ENCODE results near the gene IQGAP1.

Gene IQGAP1

GRCh38 chr15:90481023-90481422 lies 93.0 kb downstream of the IQGAP1 start:
- ChIA-PET POLR2A (interaction anchor here (1.4 to 1.8 kb wide), 2 partner anchors 129 to 161 kb away, joined by 6 to 10 read pairs; partner anchors contain the start of gene ZNF774), CTCF (interaction anchor here (0.6 to 2.8 kb wide), 11 partner anchors 61 to 452 kb away, joined by 3 to 54 read pairs (median 5); no protein-coding TSS in a partner anchor)
- TF ChIP-seq ELF4 (IDR thresholded peaks at IDR 0.05) (no peak), FOXM1 (IDR thresholded peaks at IDR 0.05; ENCODE audit: borderline replicate concordance) (no peak), CTBP1 (IDR thresholded peaks at IDR 0.05; ENCODE audit: borderline replicate concordance) (no peak), LEF1 (IDR thresholded peaks at IDR 0.05; ENCODE audit: borderline replicate concordance) (no peak), L3MBTL2 (conservative IDR thresholded peaks at IDR 0.05) (no peak), PKNOX1 (IDR thresholded peaks at IDR 0.05) (no peak), SUZ12 (IDR thresholded peaks at IDR 0.05) (no peak), FOXA1 (IDR thresholded peaks at IDR 0.05) (no peak), ARNT (IDR thresholded peaks at IDR 0.05) (no peak)
- no peak for DNase-seq (ENCODE audit: extremely low spot score)

- TF ChIP-seq CTBP1 (IDR thresholded peaks at IDR 0.05; ENCODE audit: borderline replicate concordance) (no peak), TARDBP (IDR thresholded peaks at IDR 0.05) (no peak), L3MBTL2 (conservative IDR thresholded peaks at IDR 0.05) (no peak), SP1 (IDR thresholded peaks at IDR 0.05) (no peak), ELF4 (IDR thresholded peaks at IDR 0.05) (no peak), ZNF384 (IDR thresholded peaks at IDR 0.05) (peak; percentile 22; the same call in 1 of the 2 replicates), FOXM1 (IDR thresholded peaks at IDR 0.05; ENCODE audit: borderline replicate concordance) (no peak), SUZ12 (IDR thresholded peaks at IDR 0.05) (no peak), LEF1 (IDR thresholded peaks at IDR 0.05; ENCODE audit: borderline replicate concordance) (no peak), PKNOX1 (IDR thresholded peaks at IDR 0.05) (0 out of 2 replicates have a peak, but pooled peaks have one; percentile 8), NFRKB (IDR thresholded peaks at IDR 0.05) (no peak), HDGF (IDR thresholded peaks at IDR 0.05; ENCODE audit: borderline replicate concordance) (no peak), FOXA1 (IDR thresholded peaks at IDR 0.05) (no peak), ARNT (IDR thresholded peaks at IDR 0.05) (no peak), FOXK2 (IDR thresholded peaks at IDR 0.05) (no peak)
- ChIA-PET POLR2A (interaction anchor here (0.6 to 1.8 kb wide), 4 partner anchors 12 to 162 kb away, joined by 3 to 10 read pairs (median 3); partner anchors contain the start of gene IQGAP1), CTCF (interaction anchor here (0.6 to 2.8 kb wide), 18 partner anchors 15 to 342 kb away, joined by 3 to 54 read pairs (median 4); partner anchors contain the start of gene IQGAP1)
- peak; percentile 62 for DNase-seq (ENCODE audit: extremely low spot score)
These were observed 94.3 kb downstream of the IQGAP1 start for GRCh38 chr15:90482124-90483011.

- CTCF ChIA-PET, result interaction anchor here (0.7 to 2.8 kb wide), 8 partner anchors 48 to 343 kb away, joined by 3 to 54 read pairs (median 4); no protein-coding TSS in a partner anchor
- POLR2A ChIA-PET, result interaction anchor here (0.7 kb wide), 1 partner anchor 12 kb away, joined by 3 read pairs; no protein-coding TSS in a partner anchor
- no peak for TF ChIP-seq FOXM1 (IDR thresholded peaks at IDR 0.05; ENCODE audit: borderline replicate concordance)
- TF ChIP-seq ELF4 (IDR thresholded peaks at IDR 0.05), result no peak
- TF ChIP-seq HDGF (IDR thresholded peaks at IDR 0.05; ENCODE audit: borderline replicate concordance), result no peak
- TF ChIP-seq FOXA1 (IDR thresholded peaks at IDR 0.05), result no peak
- no peak for TF ChIP-seq L3MBTL2 (conservative IDR thresholded peaks at IDR 0.05)
- TF ChIP-seq CTBP1 (IDR thresholded peaks at IDR 0.05; ENCODE audit: borderline replicate concordance), result no peak
- TF ChIP-seq NFRKB (IDR thresholded peaks at IDR 0.05), result no peak
- TF ChIP-seq LEF1 (IDR thresholded peaks at IDR 0.05; ENCODE audit: borderline replicate concordance), result no peak
- DNase-seq (ENCODE audit: extremely low spot score), result no peak
These were observed 94.9 kb downstream of the IQGAP1 start for GRCh38 chr15:90483012-90483307.

GRCh38 chr15:90483637-90484036 lies 95.6 kb downstream of the IQGAP1 start:
- CTCF ChIA-PET, result interaction anchor here (1.4 to 1.6 kb wide), 2 partner anchors 163 to 190 kb away, joined by 3 to 7 read pairs; no protein-coding TSS in a partner anchor
- TF ChIP-seq SP1 (IDR thresholded peaks at IDR 0.05) (no peak), FOXA1 (IDR thresholded peaks at IDR 0.05) (no peak), PKNOX1 (IDR thresholded peaks at IDR 0.05) (no peak), CTBP1 (IDR thresholded peaks at IDR 0.05; ENCODE audit: borderline replicate concordance) (no peak), FOXM1 (IDR thresholded peaks at IDR 0.05; ENCODE audit: borderline replicate concordance) (no peak)
- POLR2A ChIA-PET, result no interaction called here
- no peak for DNase-seq (ENCODE audit: extremely low spot score)

- DNase-seq (ENCODE audit: extremely low spot score), result no peak
- CTCF ChIA-PET, result no interaction called here
- POLR2A ChIA-PET, result no interaction called here
- no peak for TF ChIP-seq PKNOX1 (IDR thresholded peaks at IDR 0.05)
- no peak for TF ChIP-seq L3MBTL2 (conservative IDR thresholded peaks at IDR 0.05)
- no peak for TF ChIP-seq ELF4 (IDR thresholded peaks at IDR 0.05)
- TF ChIP-seq FOXA1 (IDR thresholded peaks at IDR 0.05), result no peak
These were observed 99.1 kb downstream of the IQGAP1 start for GRCh38 chr15:90487186-90487585.

GRCh38 chr15:90489514-90489913 lies 101.5 kb downstream of the IQGAP1 start:
- CTCF ChIA-PET, result no interaction called here
- no peak for DNase-seq (ENCODE audit: extremely low spot score)
- no peak for TF ChIP-seq HDGF (IDR thresholded peaks at IDR 0.05; ENCODE audit: borderline replicate concordance)
- TF ChIP-seq PKNOX1 (IDR thresholded peaks at IDR 0.05), result peak; percentile 35
- no peak for TF ChIP-seq ZNF384 (IDR thresholded peaks at IDR 0.05)
- no peak for TF ChIP-seq FOXA1 (IDR thresholded peaks at IDR 0.05)
- POLR2A ChIA-PET, result no interaction called here

Measured in HEK293T (cell line).